Neutrophil (primary cell): ENCODE data around the gene ABCE1.

Experiments used
- H3K27ac ChIP-seq: fragments of 200-600 bp; sonication (generic); 2 replicates; pipeline ENCODE4 v1.5.1; 2016; ENCODE audit warnings: mild to moderate bottlenecking, moderate library complexity
- H3K27me3 ChIP-seq: fragments of 200-600 bp; sonication (generic); 2 replicates; pipeline ENCODE4 v1.6.0; 2016; ENCODE audit warnings: mild to moderate bottlenecking
- H3K36me3 ChIP-seq: fragments of 200-600 bp; sonication (generic); 2 replicates; pipeline ENCODE4 v1.5.1; 2017
- H3K4me1 ChIP-seq, 2 experiments: fragments of 200-600 bp in 1 of 2; sonication (generic) in 1 of 2; 1 replicate in 1 of 2; 2 replicates in 1 of 2; pipeline versions ENCODE4 v1.5.1 to v1.6.1; 2013 to 2016; ENCODE audit warnings: low read depth in 1 of 2, low read length in 1 of 2, mild to moderate bottlenecking in 1 of 2, moderate library complexity in 1 of 2; ENCODE audit not compliant: control insufficient read depth in 1 of 2, insufficient read depth in 1 of 2
- H3K4me3 ChIP-seq, 2 experiments: fragments of 200-600 bp in 1 of 2; sonication (generic) in 1 of 2; 1 replicate in 1 of 2; 2 replicates in 1 of 2; pipeline ENCODE4 v1.5.1; 2013 to 2016; ENCODE audit warnings: low read depth in 1 of 2, low read length in 1 of 2, mild to moderate bottlenecking in 1 of 2, moderate library complexity in 1 of 2
- H3K9me3 ChIP-seq: fragments of 200-600 bp; sonication (generic); 2 replicates; pipeline ENCODE4 v1.5.1; 2016
- CTCF ChIP-seq: fragments of 200-600 bp; sonication (generic); IDR thresholded peaks from 2 replicates; pipeline ENCODE4 v1.5.1; 2016; ENCODE audit warnings: antibody characterized with exemption

ABCE1 gene

DNA sequence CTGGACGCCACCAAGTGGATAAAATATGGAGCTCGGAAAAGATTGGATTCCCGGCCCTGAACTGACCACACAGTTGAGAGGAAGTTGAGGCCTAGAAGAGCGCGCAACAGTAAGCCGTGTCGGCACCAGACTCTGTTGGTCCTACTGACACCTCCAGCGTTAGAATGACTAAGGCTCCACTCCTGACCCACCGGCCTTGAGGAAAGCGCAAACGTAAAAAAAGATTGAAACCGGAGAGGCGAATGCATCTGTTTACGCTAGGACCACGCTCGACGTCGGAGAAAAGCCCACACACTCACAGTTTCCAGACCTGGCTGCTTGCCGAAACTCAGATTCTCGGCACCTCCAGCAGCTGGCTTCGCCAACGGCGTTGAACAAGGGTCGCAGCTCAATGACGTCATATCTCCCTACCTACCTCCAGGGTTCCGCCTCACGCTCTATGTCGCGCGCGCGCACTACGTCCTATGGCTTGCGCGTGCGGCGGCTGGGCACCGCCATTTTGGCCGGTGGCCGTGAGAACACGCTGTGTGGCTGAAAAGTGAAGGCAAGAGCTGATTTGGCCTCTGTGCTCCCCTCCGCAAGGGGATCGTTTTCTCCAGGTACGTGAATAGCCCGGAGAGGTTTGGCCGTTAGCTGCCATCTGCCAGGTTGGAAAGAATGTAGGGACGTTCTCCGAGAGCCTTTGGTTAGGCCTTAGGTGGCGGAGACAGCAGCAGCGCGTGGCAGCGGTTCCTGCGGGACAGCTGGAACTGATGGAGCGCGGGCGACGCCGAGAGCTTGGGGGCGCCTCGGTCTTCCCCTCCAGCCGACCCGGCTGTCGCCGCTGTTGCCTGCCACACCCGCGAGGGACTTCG is at the start of gene ABCE1, which contains the start of gene ANAPC10:
TSS of gene ABCE1 (plus strand) at position 491 of the 854 bp plus-strand sequence. CDS start 6,102 bp downstream, outside the sequence.
TSS of gene ANAPC10 (minus strand) at position 376 of the 854 bp plus-strand sequence. CDS start 2,097 bp downstream, outside the sequence.
- Histone ChIP-seq H3K4me3 (peak within 1 kb of the TSS; percentile 74 to 96), H3K27ac (peak within 1 kb of the TSS; percentile 75), H3K36me3 (peaks cover 4% of the 10 kb centered on the region), H3K27me3 (no peaks in the 10 kb centered on the region), H3K4me1 (peaks cover 27 to 29% of the 10 kb centered on the region in 2 experiments), H3K9me3 (no peaks in the 10 kb centered on the region)
- no peak for TF ChIP-seq CTCF

- no peak for TF ChIP-seq CTCF
Measured at GRCh38 chr4:145048817-145049216, 49.3 kb upstream of the ABCE1 start.

GRCh38 chr4:145049241-145049640 is 48.9 kb upstream of the ABCE1 start:
- no peaks in the 10 kb centered on the region for H3K9me3 ChIP-seq
- H3K27ac ChIP-seq: no peak overlapping the region
- H3K36me3 ChIP-seq: no peaks in the 10 kb centered on the region
- H3K4me1 ChIP-seq: no peaks in the 10 kb centered on the region
- no peak for TF ChIP-seq CTCF
- H3K27me3 ChIP-seq: no peaks in the 10 kb centered on the region
- no peak overlapping the region for H3K4me3 ChIP-seq

More at GRCh38 chr4:145048817-145049216, 49.3 kb upstream of the ABCE1 start:
- no peak overlapping the region for H3K27ac ChIP-seq
- no peaks in the 10 kb centered on the region for H3K4me1 ChIP-seq
- H3K27me3 ChIP-seq: no peaks in the 10 kb centered on the region
- no peak overlapping the region for H3K4me3 ChIP-seq
- H3K36me3 ChIP-seq: no peaks in the 10 kb centered on the region
- H3K9me3 ChIP-seq: no peaks in the 10 kb centered on the region

- Histone ChIP-seq H3K27me3 (no peaks in the 10 kb centered on the region), H3K4me3 (no peak overlapping the region), H3K4me1 (peaks cover 0 to 3% of the 10 kb centered on the region in 2 experiments), H3K9me3 (no peaks in the 10 kb centered on the region), H3K27ac (no peak overlapping the region), H3K36me3 (no peaks in the 10 kb centered on the region)
- no peak for TF ChIP-seq CTCF
Measured at GRCh38 chr4:145055533-145056257, 42.4 kb upstream of the ABCE1 start.

- Histone ChIP-seq H3K27ac (no peak overlapping the region), H3K27me3 (no peaks in the 10 kb centered on the region), H3K4me1 (peaks cover 0 to 3% of the 10 kb centered on the region in 2 experiments), H3K4me3 (no peak overlapping the region), H3K36me3 (no peaks in the 10 kb centered on the region), H3K9me3 (no peaks in the 10 kb centered on the region)
- no peak for TF ChIP-seq CTCF
Measured at GRCh38 chr4:145056325-145057130, 41.6 kb upstream of the ABCE1 start.
